ENCODE results near the gene FADS1. TPM values are rescaled to one million over a fixed set of nuclear protein-coding genes. Genes with fewer than 3 reads are reported as not detected.

The FADS1 gene
- total RNA-seq, 1 experiment from 2014 or later, result 105 TPM

DNA sequence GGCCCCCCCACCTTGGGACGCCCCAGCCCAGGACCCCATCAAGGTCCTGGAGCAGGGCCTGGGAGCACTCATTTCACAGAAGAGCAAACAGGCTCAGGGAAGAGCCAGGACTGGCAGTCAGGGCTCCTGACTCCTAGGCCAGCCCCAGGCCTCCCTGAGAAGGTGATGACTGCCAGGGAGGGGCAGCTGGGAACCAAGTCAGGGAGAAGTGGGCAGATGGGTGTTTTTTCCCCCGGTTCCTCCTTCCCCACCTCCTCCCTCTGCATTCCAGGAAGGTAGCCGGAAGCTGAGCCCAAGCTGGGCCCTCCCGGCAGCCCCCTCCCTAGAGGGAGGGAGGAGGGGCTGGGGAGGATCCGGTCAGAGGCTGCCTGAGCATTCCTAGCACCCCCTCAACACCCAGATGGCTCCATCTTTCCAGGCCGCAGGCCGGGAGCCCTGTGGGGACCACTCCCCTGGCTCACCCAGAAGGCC is 44.8 kb downstream of the FADS1 start:
- ATAC-seq (peak; percentile 46), DNase-seq (ENCODE audit: low spot score) (peak; percentile 51)
- ChIA-PET CTCF (interaction anchor here (1.1 to 10.0 kb wide), 4 partner anchors 16 to 38 kb away, joined by 3 to 106 read pairs (median 6); no protein-coding TSS in a partner anchor), POLR2A (no interaction called here)
- TF ChIP-seq ZNF263 (CRISPR knock-in tag; IDR thresholded peaks at IDR 0.05; ENCODE audit: low read depth), result peak; percentile 68
- TF ChIP-seq NFATC4 (CRISPR knock-in tag; IDR thresholded peaks at IDR 0.05), result no peak
- Mint-ChIP-seq H3K9me3 (no peaks in the 10 kb centered on the region), H3K27me3 (ENCODE audit: low read depth) (peaks cover 2% of the 10 kb centered on the region; the same call in 1 of the 2 replicates), H3K4me1 (peaks cover 17% of the 10 kb centered on the region), H3K27ac (no peak overlapping the region), H3K36me3 (no peaks in the 10 kb centered on the region), H3K4me3 (no peak overlapping the region)

- no peaks in the 10 kb centered on the region for H3K9me3 Mint-ChIP-seq
- no peak overlapping the region for H3K27ac Mint-ChIP-seq
- H3K36me3 Mint-ChIP-seq, result no peaks in the 10 kb centered on the region
- TF ChIP-seq HMGA2 (CRISPR knock-in tag; IDR thresholded peaks at IDR 0.05) (no peak), ZNF423 (CRISPR knock-in tag; IDR thresholded peaks at IDR 0.05) (no peak)
- ATAC-seq (peak; percentile 38), DNase-seq (ENCODE audit: low spot score) (no peak)
- peaks cover 10% of the 10 kb centered on the region for H3K4me1 Mint-ChIP-seq
- H3K27me3 Mint-ChIP-seq (ENCODE audit: low read depth), result no peaks in the 10 kb centered on the region
- H3K4me3 Mint-ChIP-seq, result no peak overlapping the region
- ChIA-PET POLR2A (no interaction called here), CTCF (interaction anchor here (1.2 to 10.0 kb wide), 3 partner anchors 17 to 38 kb away, joined by 5 to 106 read pairs (median 7); no protein-coding TSS in a partner anchor)
These were observed 45.5 kb downstream of the FADS1 start for GRCh38 chr11:61771195-61771894.

DNA sequence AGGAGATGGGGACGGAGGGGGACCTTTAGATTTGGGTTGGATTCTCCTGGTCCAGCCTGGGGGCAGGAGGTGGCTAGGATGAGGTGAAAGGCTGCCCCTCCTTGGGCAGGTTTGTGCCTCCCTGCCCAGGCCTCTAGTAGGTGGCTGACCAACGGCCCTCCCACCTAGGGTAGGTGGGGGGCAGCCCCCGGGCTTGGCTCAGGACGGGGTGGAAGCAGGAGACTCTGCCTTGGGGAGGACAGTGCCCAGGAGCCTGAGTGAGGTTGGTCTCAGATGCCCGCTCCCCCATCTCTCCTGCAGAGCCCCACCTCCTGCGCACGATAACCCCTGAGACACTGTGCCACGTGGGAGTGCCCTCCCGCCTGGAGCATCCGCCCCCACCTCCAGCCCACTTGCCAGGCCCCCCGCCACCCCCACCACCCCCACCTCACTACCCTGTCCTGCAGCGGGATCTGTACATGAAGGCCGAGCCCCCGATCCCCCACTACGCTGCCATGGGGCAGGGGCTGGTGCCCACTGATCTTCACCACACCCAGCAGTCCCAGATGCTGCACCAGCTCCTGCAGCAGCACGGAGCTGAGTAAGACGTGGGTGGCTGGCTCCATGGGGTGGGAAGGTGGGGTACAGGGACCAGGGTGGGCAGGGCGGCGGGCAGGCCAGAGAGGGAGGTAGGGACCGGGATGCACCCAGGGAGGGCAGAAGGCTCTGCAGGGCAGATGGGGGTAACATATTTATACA is 46.7 kb downstream of the FADS1 start:
- Mint-ChIP-seq H3K9me3 (no peaks in the 10 kb centered on the region), H3K27ac (no peak overlapping the region), H3K4me3 (no peak overlapping the region), H3K36me3 (no peaks in the 10 kb centered on the region), H3K27me3 (ENCODE audit: low read depth) (no peaks in the 10 kb centered on the region), H3K4me1 (peaks cover 9% of the 10 kb centered on the region)
- ChIA-PET POLR2A (interaction anchor here (0.6 kb wide), 1 partner anchor 97 kb away, joined by 5 read pairs; no protein-coding TSS in a partner anchor), CTCF (interaction anchor here (0.7 to 6.3 kb wide), 4 partner anchors 17 to 42 kb away, joined by 3 to 42 read pairs (median 4); partner anchors contain the start of gene MYRF)
- ATAC-seq, result no peak
- no peak for DNase-seq (ENCODE audit: low spot score)
- TF ChIP-seq ATF3 (CRISPR knock-in tag; conservative IDR thresholded peaks at IDR 0.05) (no peak), STAT6 (CRISPR knock-in tag; conservative IDR thresholded peaks at IDR 0.05; ENCODE audit: low read depth) (no peak), ZNF232 (CRISPR knock-in tag; IDR thresholded peaks at IDR 0.05) (no peak), MXD4 (CRISPR knock-in tag; IDR thresholded peaks at IDR 0.05; ENCODE audit: borderline replicate concordance) (no peak), ELF4 (CRISPR knock-in tag; IDR thresholded peaks at IDR 0.05; ENCODE audit: low read depth) (no peak), JAZF1 (CRISPR knock-in tag; IDR thresholded peaks at IDR 0.05) (no peak), E2F4 (CRISPR knock-in tag; IDR thresholded peaks at IDR 0.05; ENCODE audit: borderline replicate concordance, low read depth) (no peak), NR2C2 (CRISPR knock-in tag; IDR thresholded peaks at IDR 0.05) (no peak), CBFB (CRISPR knock-in tag; IDR thresholded peaks at IDR 0.05; ENCODE audit: low read depth) (no peak), ZNF121 (CRISPR knock-in tag; IDR thresholded peaks at IDR 0.05) (no peak), SMAD3 (CRISPR knock-in tag; IDR thresholded peaks at IDR 0.05; ENCODE audit: borderline replicate concordance) (no peak), ETV6 (CRISPR knock-in tag; IDR thresholded peaks at IDR 0.05) (no peak)
- TF ChIP-seq, protein P1, sequence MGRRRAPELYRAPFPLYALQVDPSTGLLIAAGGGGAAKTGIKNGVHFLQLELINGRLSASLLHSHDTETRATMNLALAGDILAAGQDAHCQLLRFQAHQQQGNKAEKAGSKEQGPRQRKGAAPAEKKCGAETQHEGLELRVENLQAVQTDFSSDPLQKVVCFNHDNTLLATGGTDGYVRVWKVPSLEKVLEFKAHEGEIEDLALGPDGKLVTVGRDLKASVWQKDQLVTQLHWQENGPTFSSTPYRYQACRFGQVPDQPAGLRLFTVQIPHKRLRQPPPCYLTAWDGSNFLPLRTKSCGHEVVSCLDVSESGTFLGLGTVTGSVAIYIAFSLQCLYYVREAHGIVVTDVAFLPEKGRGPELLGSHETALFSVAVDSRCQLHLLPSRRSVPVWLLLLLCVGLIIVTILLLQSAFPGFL (CRISPR knock-in tag; IDR thresholded peaks at IDR 0.05; ENCODE audit: borderline replicate concordance), result no peak
- TF ChIP-seq, protein P2, sequence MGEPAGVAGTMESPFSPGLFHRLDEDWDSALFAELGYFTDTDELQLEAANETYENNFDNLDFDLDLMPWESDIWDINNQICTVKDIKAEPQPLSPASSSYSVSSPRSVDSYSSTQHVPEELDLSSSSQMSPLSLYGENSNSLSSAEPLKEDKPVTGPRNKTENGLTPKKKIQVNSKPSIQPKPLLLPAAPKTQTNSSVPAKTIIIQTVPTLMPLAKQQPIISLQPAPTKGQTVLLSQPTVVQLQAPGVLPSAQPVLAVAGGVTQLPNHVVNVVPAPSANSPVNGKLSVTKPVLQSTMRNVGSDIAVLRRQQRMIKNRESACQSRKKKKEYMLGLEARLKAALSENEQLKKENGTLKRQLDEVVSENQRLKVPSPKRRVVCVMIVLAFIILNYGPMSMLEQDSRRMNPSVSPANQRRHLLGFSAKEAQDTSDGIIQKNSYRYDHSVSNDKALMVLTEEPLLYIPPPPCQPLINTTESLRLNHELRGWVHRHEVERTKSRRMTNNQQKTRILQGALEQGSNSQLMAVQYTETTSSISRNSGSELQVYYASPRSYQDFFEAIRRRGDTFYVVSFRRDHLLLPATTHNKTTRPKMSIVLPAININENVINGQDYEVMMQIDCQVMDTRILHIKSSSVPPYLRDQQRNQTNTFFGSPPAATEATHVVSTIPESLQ (CRISPR knock-in tag; IDR thresholded peaks at IDR 0.05), result no peak
- TF ChIP-seq, protein P3, sequence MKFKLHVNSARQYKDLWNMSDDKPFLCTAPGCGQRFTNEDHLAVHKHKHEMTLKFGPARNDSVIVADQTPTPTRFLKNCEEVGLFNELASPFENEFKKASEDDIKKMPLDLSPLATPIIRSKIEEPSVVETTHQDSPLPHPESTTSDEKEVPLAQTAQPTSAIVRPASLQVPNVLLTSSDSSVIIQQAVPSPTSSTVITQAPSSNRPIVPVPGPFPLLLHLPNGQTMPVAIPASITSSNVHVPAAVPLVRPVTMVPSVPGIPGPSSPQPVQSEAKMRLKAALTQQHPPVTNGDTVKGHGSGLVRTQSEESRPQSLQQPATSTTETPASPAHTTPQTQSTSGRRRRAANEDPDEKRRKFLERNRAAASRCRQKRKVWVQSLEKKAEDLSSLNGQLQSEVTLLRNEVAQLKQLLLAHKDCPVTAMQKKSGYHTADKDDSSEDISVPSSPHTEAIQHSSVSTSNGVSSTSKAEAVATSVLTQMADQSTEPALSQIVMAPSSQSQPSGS (CRISPR knock-in tag; IDR thresholded peaks at IDR 0.05; ENCODE audit: borderline replicate concordance, low read depth), result no peak
